Measurements from ENCODE around the gene BAD.

Gene BAD

DNA sequence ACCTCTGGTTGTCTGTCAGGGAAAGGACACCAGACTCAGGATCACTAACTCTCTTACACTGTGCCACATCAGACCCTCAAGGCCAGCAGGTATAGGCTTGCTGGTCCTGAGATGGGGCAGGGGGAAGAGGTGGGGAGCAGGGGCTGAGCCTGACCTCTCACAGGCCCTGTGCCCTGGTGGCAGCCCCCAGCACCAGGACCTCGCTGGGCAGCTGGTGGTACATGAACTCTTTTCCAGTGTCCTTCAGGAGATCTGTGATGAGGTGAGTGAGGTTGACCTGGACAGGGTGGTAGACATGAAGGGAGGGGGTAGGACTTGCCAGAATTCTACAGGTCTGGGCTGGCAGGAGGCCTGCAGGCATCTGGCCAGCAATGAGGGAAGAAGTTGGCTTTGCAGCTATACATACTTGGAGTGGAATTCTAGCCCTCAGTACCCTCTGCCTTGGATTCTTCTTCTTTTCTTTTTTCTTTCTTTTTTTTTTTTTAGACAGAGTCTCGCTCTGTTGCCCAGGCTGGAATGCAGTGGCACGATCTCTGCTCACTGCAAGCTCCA lies 57.0 kb downstream of the BAD start:
- ChIA-PET CTCF (interaction anchor here (1.1 to 30.9 kb wide), 8 partner anchors 9 to 76 kb away, joined by 3 to 368 read pairs (median 5); partner anchors contain the start of genes CATSPERZ, FERMT3, PLCB3 and PPP1R14B), POLR2A (interaction anchor here (0.5 to 3.8 kb wide), 5 partner anchors 14 to 1661 kb away, joined by 3 to 21 read pairs (median 7); partner anchors contain the start of genes FERMT3, FIBP and FKBP2)
- TF ChIP-seq, protein P1, sequence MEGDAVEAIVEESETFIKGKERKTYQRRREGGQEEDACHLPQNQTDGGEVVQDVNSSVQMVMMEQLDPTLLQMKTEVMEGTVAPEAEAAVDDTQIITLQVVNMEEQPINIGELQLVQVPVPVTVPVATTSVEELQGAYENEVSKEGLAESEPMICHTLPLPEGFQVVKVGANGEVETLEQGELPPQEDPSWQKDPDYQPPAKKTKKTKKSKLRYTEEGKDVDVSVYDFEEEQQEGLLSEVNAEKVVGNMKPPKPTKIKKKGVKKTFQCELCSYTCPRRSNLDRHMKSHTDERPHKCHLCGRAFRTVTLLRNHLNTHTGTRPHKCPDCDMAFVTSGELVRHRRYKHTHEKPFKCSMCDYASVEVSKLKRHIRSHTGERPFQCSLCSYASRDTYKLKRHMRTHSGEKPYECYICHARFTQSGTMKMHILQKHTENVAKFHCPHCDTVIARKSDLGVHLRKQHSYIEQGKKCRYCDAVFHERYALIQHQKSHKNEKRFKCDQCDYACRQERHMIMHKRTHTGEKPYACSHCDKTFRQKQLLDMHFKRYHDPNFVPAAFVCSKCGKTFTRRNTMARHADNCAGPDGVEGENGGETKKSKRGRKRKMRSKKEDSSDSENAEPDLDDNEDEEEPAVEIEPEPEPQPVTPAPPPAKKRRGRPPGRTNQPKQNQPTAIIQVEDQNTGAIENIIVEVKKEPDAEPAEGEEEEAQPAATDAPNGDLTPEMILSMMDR (IDR thresholded peaks at IDR 0.05; ENCODE audit: control extremely low read depth, extremely low read depth, low read depth, missing control alignments), result no peak
- no peak for DNase-seq (ENCODE audit: extremely low spot score)

DNA sequence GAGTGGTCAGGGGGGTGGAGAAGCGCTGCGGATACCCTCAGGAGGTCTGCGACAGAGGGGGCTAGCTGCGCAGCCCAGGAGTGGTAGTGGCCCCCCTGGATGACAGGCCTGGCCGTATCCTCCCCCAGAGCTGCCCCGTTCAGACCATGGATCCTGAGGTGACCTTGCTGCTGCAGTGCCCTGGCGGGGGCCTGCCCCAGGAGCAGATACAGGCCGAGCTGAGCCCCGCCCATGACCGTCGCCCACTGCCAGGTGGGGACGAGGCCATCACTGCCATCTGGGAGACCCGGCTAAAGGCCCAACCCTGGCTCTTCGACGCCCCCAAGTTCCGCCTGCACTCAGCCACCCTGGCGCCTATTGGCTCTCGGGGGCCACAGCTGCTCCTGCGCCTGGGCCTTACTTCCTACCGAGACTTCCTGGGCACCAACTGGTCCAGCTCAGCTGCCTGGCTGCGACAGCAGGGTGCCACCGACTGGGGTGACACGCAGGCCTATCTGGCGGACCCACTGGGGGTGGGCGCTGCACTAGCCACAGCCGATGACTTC lies 57.9 kb downstream of the BAD start:
- TF ChIP-seq, protein P1 (IDR thresholded peaks at IDR 0.05; ENCODE audit: control extremely low read depth, extremely low read depth, low read depth, missing control alignments), result no peak
- ChIA-PET POLR2A (interaction anchor here (0.5 to 3.8 kb wide), 7 partner anchors 10 to 1662 kb away, joined by 3 to 21 read pairs (median 5); partner anchors contain the start of genes BAD, FERMT3, FIBP and FKBP2), CTCF (interaction anchor here (0.9 to 30.9 kb wide), 13 partner anchors 10 to 243 kb away, joined by 3 to 368 read pairs (median 5); partner anchors contain the start of genes CATSPERZ, FERMT3, FKBP2 and PLCB3)
- peak; percentile 81 for DNase-seq (ENCODE audit: extremely low spot score)

GRCh38 chr11:64225608-64226506 lies 58.6 kb downstream of the BAD start, which contains the start of the genes NUDT22 and TRPT1:
NUDT22 (plus strand) TSS chr11:64226274; CDS start chr11:64226653, 379 bp downstream.
TRPT1 (minus strand) TSS chr11:64226186; CDS start chr11:64225860, 326 bp downstream.
- DNase-seq (ENCODE audit: extremely low spot score), result peak; percentile 93
- TF ChIP-seq, protein P1 (IDR thresholded peaks at IDR 0.05; ENCODE audit: control extremely low read depth, extremely low read depth, low read depth, missing control alignments), result peak; percentile 22
- ChIA-PET CTCF (interaction anchor here (0.9 to 30.9 kb wide), 11 partner anchors 11 to 129 kb away, joined by 3 to 368 read pairs (median 5); partner anchors contain the start of genes FERMT3, FKBP2 and PLCB3), POLR2A (interaction anchor here (0.9 to 3.8 kb wide), 6 partner anchors 9 to 59 kb away, joined by 3 to 21 read pairs (median 6); partner anchors contain the start of genes BAD, FERMT3 and FKBP2)

DNA sequence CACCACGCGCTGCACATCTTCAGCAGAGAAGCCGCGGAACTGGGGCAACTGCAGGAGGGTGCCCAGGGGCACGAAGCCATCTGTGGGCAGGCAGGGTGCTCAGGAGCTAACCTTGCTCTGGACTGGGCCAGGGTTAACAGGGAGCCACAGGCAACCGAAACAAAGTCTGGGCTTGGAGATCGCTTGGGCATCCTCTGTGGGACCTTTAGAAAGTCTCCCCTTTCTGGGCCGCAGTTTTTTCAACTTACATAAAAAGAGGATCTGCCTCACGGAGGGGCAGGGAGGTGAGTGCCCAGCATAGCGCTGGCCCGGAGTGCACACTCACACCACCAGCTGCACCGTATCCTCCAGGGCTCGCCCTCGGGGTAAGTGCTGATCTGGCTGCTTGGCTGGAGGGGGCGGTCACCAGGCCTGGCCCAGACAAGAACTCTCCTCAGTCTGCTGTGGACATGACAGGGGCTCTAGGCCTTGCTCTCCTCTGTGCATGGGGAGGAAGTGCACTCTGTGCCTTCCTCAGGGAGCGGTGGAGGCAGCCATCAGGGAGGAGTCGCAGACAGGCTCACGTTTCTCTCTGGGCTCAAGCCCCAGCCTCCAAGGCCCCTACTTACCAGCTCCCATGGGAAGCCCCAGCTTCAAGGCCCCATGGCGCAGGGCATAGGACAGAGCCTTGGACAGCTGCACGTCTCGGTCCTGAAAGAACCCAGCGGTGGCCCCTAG lies 59.4 kb downstream of the BAD start:
- DNase-seq (ENCODE audit: extremely low spot score), result no peak
- ChIA-PET POLR2A (interaction anchor here (0.5 to 3.8 kb wide), 3 partner anchors 11 to 49 kb away, joined by 4 to 21 read pairs (median 6); partner anchors contain the start of gene FERMT3), CTCF (interaction anchor here (1.1 to 30.9 kb wide), 4 partner anchors 12 to 28 kb away, joined by 3 to 368 read pairs (median 10); partner anchors contain the start of gene FERMT3)
- TF ChIP-seq, protein P1 (IDR thresholded peaks at IDR 0.05; ENCODE audit: control extremely low read depth, extremely low read depth, low read depth, missing control alignments), result no peak

DNA sequence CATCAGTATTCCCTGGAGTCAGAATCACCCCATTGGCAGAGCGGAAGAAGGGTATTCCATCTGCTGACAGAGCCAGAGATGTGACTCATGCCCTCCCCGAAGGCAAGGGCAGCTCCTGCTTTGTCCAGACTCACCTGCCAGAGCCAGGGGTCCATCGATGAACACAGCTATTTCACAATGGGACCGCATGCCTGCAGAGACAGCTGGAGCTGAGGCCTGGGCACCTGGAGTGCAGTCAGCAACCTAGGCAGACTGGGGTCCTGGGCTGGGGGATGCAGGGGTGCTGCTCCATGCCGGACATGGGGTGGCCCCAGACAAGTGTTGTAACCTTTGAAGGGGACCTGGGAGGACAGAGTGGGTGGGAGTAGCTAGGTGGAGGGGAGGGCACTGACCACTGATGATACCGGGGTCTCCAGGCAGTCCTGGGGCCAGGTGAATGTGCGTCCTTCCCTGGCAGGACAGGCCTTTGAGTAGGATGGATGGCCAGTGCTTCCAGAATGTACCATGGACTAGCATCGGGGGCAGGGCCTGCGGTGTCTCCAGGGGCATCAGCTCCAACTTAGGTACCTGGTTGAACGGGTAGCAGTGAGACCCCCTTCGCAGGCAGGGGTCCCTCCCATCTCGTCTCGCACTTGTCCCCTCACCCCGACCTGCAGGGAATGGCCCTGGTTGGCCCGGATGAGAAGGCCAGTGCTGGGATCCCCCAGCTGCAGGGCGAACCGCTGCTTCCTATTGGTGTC lies 60.1 kb downstream of the BAD start:
- CTCF ChIA-PET, result interaction anchor here (1.1 to 30.9 kb wide), 5 partner anchors 12 to 28 kb away, joined by 3 to 368 read pairs (median 5); partner anchors contain the start of genes FERMT3 and PLCB3

More for the DNA sequence above, 60.1 kb downstream of the BAD start:
- TF ChIP-seq, protein P1 (IDR thresholded peaks at IDR 0.05; ENCODE audit: control extremely low read depth, extremely low read depth, low read depth, missing control alignments), result no peak
- POLR2A ChIA-PET, result interaction anchor here (0.7 to 3.8 kb wide), 3 partner anchors 17 to 39 kb away, joined by 3 to 21 read pairs (median 3); partner anchors contain the start of genes FERMT3, FKBP2 and STIP1
- no peak for DNase-seq (ENCODE audit: extremely low spot score)

All from GM10248 (cell line).